K562 (cell line): ENCODE measurements around the gene GUCA1A. TPM values are rescaled to one million over a fixed set of nuclear protein-coding genes. Genes with fewer than 3 reads are reported as not detected.

Source experiments
- ATAC-seq: fragments of 200-7000 bp; cut with Tn5 transposase; 3 replicates; pipeline ENCODE4 v1.9.1; 2020; ENCODE audit warnings: moderate library complexity
- BruUV-seq: library from RNA; stranded (reverse); fragments of 400-500 nt; replicated peaks from 2 replicates; lab custom pipeline; 2021; lab: Mats Ljungman, UMichigan
- CTCF ChIA-PET: fragments of 300-600 bp; formaldehyde crosslinking; extraction: SDS; loops from one replicate; lab custom pipeline; 2021; ENCODE audit warnings: low intra/inter-chr PET ratio; lab: Yijun Ruan, JAX
- POLR2A ChIA-PET: fragments of 300-600, 350-650 bp; sonication (Branson Sonifier 250); formaldehyde crosslinking; extraction: SDS; loops from one replicate; lab custom pipeline; 2021; ENCODE audit warnings: antibody characterized with exemption, inconsistent platforms; lab: Yijun Ruan, JAX
- DNase-seq, 4 experiments: peaks; one replicate each; pipeline versions ENCODE4 v3.0.0 to v3.0.0-alpha.2; 2011 to 2018; ENCODE audit warnings: low spot score in 3 of 4, mixed read lengths in 3 of 4; ENCODE audit errors: extremely low read depth in 1 of 4
- FAIRE-seq: peaks from 2 replicates; lab custom pipeline; 2011; peaks lifted over from hg19 to GRCh38; lab: Jason Lieb, UNC
- H2AFZ ChIP-seq: 2 replicates; pipeline ENCODE4 v1.6.0; 2011; ENCODE audit warnings: low read depth, low read length, control low read depth, inconsistent platforms
- H3K27ac ChIP-seq: fragments of 200-600 bp; 3 replicates; pipeline ENCODE4 v1.8.0; 2011; ENCODE audit warnings: low read depth, mild to moderate bottlenecking, control low read depth, inconsistent platforms, low read length, moderate library complexity, mixed read lengths; ENCODE audit errors: extremely low read depth
- H3K27me3 ChIP-seq, 2 experiments: fragments of 300-600 bp in 1 of 2; 2 replicates in 1 of 2; 3 replicates in 1 of 2; pipeline versions ENCODE4 v1.6.0 to v1.8.0; 2011; ENCODE audit warnings: inconsistent platforms in 2 of 2, low read length in 2 of 2, mild to moderate bottlenecking in 1 of 2, mixed read lengths in 1 of 2, moderate library complexity in 1 of 2; ENCODE audit not compliant: control insufficient read depth in 2 of 2, insufficient read depth in 2 of 2
- H3K36me3 ChIP-seq: fragments of 300-600 bp; 3 replicates; pipeline ENCODE4 v1.8.0; 2011; ENCODE audit warnings: mild to moderate bottlenecking, low read length, inconsistent platforms; ENCODE audit not compliant: control insufficient read depth, insufficient read depth
- H3K4me1 ChIP-seq, 2 experiments: fragments of 200-600 bp in 1 of 2; replicated peaks in 1 of 2; 2 replicates in 1 of 2; 3 replicates in 1 of 2; pipeline versions ENCODE4 v1.5.1 to v1.8.0; 2011; ENCODE audit warnings: inconsistent platforms in 2 of 2, low read length in 2 of 2, mild to moderate bottlenecking in 1 of 2, mixed read lengths in 1 of 2, moderate library complexity in 1 of 2; ENCODE audit not compliant: control insufficient read depth in 2 of 2, insufficient read depth in 2 of 2
- H3K4me2 ChIP-seq: 2 replicates; pipeline ENCODE4 v1.6.1; 2011; ENCODE audit warnings: low read length, control low read depth, inconsistent platforms, mixed read lengths; ENCODE audit not compliant: insufficient read depth
- H3K4me3 ChIP-seq: fragments of 200-600 bp; sonication (generic), shearing (Covaris generic); 2 replicates; pipeline ENCODE4 v1.5.1; 2016; ENCODE audit warnings: control low read depth, inconsistent platforms
- H3K79me2 ChIP-seq: fragments of 200-600 bp; 3 replicates; pipeline ENCODE4 v1.8.0; 2011; ENCODE audit warnings: low read length, inconsistent platforms; ENCODE audit not compliant: control insufficient read depth, insufficient read depth
- H3K9ac ChIP-seq, 2 experiments: 2 replicates each; pipeline versions ENCODE4 v1.6.0 to v1.6.1; 2011; ENCODE audit warnings: low read depth in 2 of 2, low read length in 2 of 2, control low read depth in 1 of 2, inconsistent platforms in 1 of 2, mild to moderate bottlenecking in 1 of 2, mixed read lengths in 1 of 2; ENCODE audit not compliant: insufficient read depth in 1 of 2
- H3K9me1 ChIP-seq: one replicate; pipeline ENCODE4 v1.6.0; 2011; ENCODE audit warnings: inconsistent platforms, mild to moderate bottlenecking, low read length, moderate library complexity; ENCODE audit not compliant: control insufficient read depth, insufficient read depth
- H3K9me3 ChIP-seq: replicated peaks from 2 replicates; pipeline ENCODE4 v1.5.1; 2011; ENCODE audit warnings: low read depth, low read length, inconsistent platforms; ENCODE audit not compliant: control insufficient read depth, insufficient read depth
- H4K20me1 ChIP-seq: replicated peaks from 2 replicates; pipeline ENCODE4 v1.6.1; 2011; ENCODE audit warnings: low read length, inconsistent platforms, mixed read lengths; ENCODE audit not compliant: control insufficient read depth, insufficient read depth
- C11orf30 ChIP-seq: fragments of 450-650 bp; IDR thresholded peaks from 2 replicates; pipeline ENCODE4 v1.6.1; 2016; ENCODE audit warnings: low read depth, mild to moderate bottlenecking
- IFI16 ChIP-seq: fragments of 250-450 bp; sonication (Bioruptor Pico); IDR thresholded peaks from 2 replicates; pipeline ENCODE4 v2.1.2; 2022; ENCODE audit warnings: mild to moderate bottlenecking, inconsistent platforms
- JUND ChIP-seq, 2 experiments: IDR thresholded peaks; 2 replicates in 1 of 2; 3 replicates in 1 of 2; pipeline ENCODE4 v1.6.1; 2011; ENCODE audit warnings: borderline replicate concordance in 2 of 2, low read depth in 2 of 2, low read length in 2 of 2, improper control_type of control experiment in 1 of 2, missing biosample characterization in 1 of 2, missing genetic modification characterization in 1 of 2, missing genetic modification reagents in 1 of 2
- NFIC ChIP-seq: fragments of 450-650 bp; IDR thresholded peaks from 2 replicates; pipeline ENCODE4 v1.6.1; 2017; ENCODE audit warnings: mild to moderate bottlenecking, inconsistent platforms
- ZNF57 ChIP-seq: fragments of 450-650 bp; formaldehyde crosslinking; IDR thresholded peaks from 2 replicates; pipeline ENCODE4 v1.4.0; 2020; ENCODE audit warnings: mild to moderate bottlenecking, moderate library complexity
- WGBS: fragments of 100-300 bp; shearing (Covaris generic); methylation state at CpG from one replicate; pipeline ENCODE4 v1.1.6; 2016; ENCODE audit warnings: low coverage, mixed read lengths; ENCODE audit not compliant: insufficient coverage; ENCODE audit errors: missing lambda C conversion rate; 5-methylcytosine and 5-hydroxymethylcytosine counted together
- in situ Hi-C: fragments of 300-500 bp; cut with MboI; formaldehyde crosslinking; loops from 4 replicates; pipeline ENCODE4 v1.15.0; 2018; ENCODE audit warnings: inconsistent platforms, mixed read lengths
- intact Hi-C: fragments of 100-400 bp; cut with micrococcal nuclease; formaldehyde crosslinking; loops from 2 replicates; pipeline ENCODE4 v1.14.2; 2022
- polyA plus RNA-seq, 8 experiments: library from polyadenylated mRNA; depleted of rRNA in 4 of 8; stranded (reverse) in 5 of 8; unstranded in 3 of 8; fragments of >200 nt; fragmentation: Nextera tagmentation in 2 of 8; fragmentation: Illumina TruSeq in 1 of 8; extraction: Ambion mirVana in 2 of 8; extraction: Trizol in 1 of 8; gene quantifications; 2 replicates each; pipeline versions ENCODE4 v1.2.1 to v1.2.3, GENCODE V29; 2011 to 2014; ENCODE audit warnings: inconsistent platforms in 1 of 8, missing spikeins in 1 of 8
- total RNA-seq, 7 experiments: library from RNA; depleted of rRNA in 6 of 7; stranded (reverse); fragments of >200 nt in 6 of 7; fragmentation: Illumina TruSeq in 2 of 7; extraction: Trizol in 2 of 7; gene quantifications; 2 replicates each; pipeline versions ENCODE4 v1.2.1 to v1.2.3, GENCODE V29; 2011 to 2021; ENCODE audit warnings: low replicate concordance in 1 of 7
- TF ChIP-seq, protein P1 (sequence below), 2 experiments: fragments of 450-650 bp in 1 of 2; sonication (generic) in 1 of 2; formaldehyde crosslinking in 1 of 2; IDR thresholded peaks in 1 of 2; conservative IDR thresholded peaks in 1 of 2; 2 replicates each; pipeline versions ENCODE4 v1.6.1 to v1.8.1; 2016 to 2023; ENCODE audit warnings: mild to moderate bottlenecking in 2 of 2, moderate library complexity in 2 of 2, inconsistent platforms in 1 of 2, missing genetic modification reagents in 1 of 2

The GUCA1A gene
- total and polyA plus RNA-seq, 9 of the 15 experiments (the other 6 are each of a cell fraction or from before 2014, with no cell fraction given): not detected

- BruUV-seq: no TSS peak
- FAIRE-seq (peak; percentile 29), DNase-seq (peak; percentile 43 to 67 (median 58)), ATAC-seq (no peak)
- POLR2A ChIA-PET: interaction anchor here (0.6 to 2.0 kb wide), 9 partner anchors 10 to 815 kb away, joined by 3 to 11 read pairs (median 4); partner anchors contain the start of gene GUCA1A
- H3K9me1 ChIP-seq: no peaks in the 10 kb centered on the region
- no peak overlapping the region for H3K4me3 ChIP-seq
- H4K20me1 ChIP-seq: no peaks in the 10 kb centered on the region
- in situ Hi-C loops: no loop called here
- H3K9me3 ChIP-seq: no peaks in the 10 kb centered on the region
- H3K79me2 ChIP-seq: no peaks in the 10 kb centered on the region
- H3K4me1 ChIP-seq: peaks cover 39 to 47% of the 10 kb centered on the region in 2 experiments
- H3K4me2 ChIP-seq: peak overlapping the region; percentile 54; the same call in 1 of the 2 replicates
- no peak overlapping the region for H3K27ac ChIP-seq
- TF ChIP-seq C11orf30 (0 out of 2 replicates have a peak, but pooled peaks have one; percentile 10), ZNF57 (no peak), NFIC (peak; percentile 80), IFI16 (CRISPR knock-in tag) (no peak), JUND (IDR thresholded peaks at IDR 0.05; ENCODE audit: borderline replicate concordance, low read depth, low read length) (peak; percentile 38; the same call in 1 of the 2 replicates), JUND (tag; IDR thresholded peaks at IDR 0.05; ENCODE audit: borderline replicate concordance, low read depth, low read length) (no peak)
- TF ChIP-seq, protein P1, sequence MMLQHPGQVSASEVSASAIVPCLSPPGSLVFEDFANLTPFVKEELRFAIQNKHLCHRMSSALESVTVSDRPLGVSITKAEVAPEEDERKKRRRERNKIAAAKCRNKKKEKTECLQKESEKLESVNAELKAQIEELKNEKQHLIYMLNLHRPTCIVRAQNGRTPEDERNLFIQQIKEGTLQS (IDR thresholded peaks at IDR 0.05): peak; percentile 32; the same call in 1 of the 2 replicates
- TF ChIP-seq, protein P1 (CRISPR knock-in tag; conservative IDR thresholded peaks at IDR 0.05): no peak
- TF ChIP-seq, all 486 proteins: peak for 4
- Histone ChIP-seq H2AFZ (peak overlapping the region; percentile 48; the same call in 1 of the 2 replicates), H3K27me3 (no peaks in the 10 kb centered on the region), H3K9ac (peak overlapping the region; percentile 5 to 56; a peak in 2 of 4 replicates), H3K36me3 (no peaks in the 10 kb centered on the region)
- WGBS: 34% methylated on average over 8 of the region's 8 CpGs
- CTCF ChIA-PET: no interaction called here
- intact Hi-C loops: loop anchor here (10.0 kb wide), 1 partner anchor 259 kb away; no protein-coding TSS in a partner anchor
Observed at GRCh38 chr6:42193491-42193894, 20.3 kb downstream of the GUCA1A start.
